Fibroblast of skin of scalp (primary cell): ENCODE data around the gene SYMPK.

ENCODE experiments used
- DNase-seq: peaks from one replicate; pipeline ENCODE4 v3.0.0-alpha.2; 2013

Gene SYMPK

GRCh38 chr19:45765702-45766295 is 97.1 kb downstream of the SYMPK start:
- no peak for DNase-seq
